ENCODE results near the gene PRKCE.
A peak's percentile ranks its signal among the peaks of the same experiment; 100 is the strongest.
"Not testable (repeated sequence)": the region's sequence is repeated elsewhere in the genome, so short reads cannot be mapped to it uniquely, and the experiment has no call there.

PRKCE gene

GRCh38 chr2:46223514-46223913 lies 572.0 kb downstream of the PRKCE start:
- not testable (repeated sequence) for DNase-seq

- no peak for DNase-seq
Measured at GRCh38 chr2:46225150-46225625, 573.7 kb downstream of the PRKCE start.

- DNase-seq = peak; percentile 40
Measured at GRCh38 chr2:46225730-46226129, 574.3 kb downstream of the PRKCE start.

- DNase-seq = no peak
Measured at GRCh38 chr2:46226620-46227019, 575.1 kb downstream of the PRKCE start.

GRCh38 chr2:46227022-46227421 lies 575.5 kb downstream of the PRKCE start:
- no peak for DNase-seq

GRCh38 chr2:46227674-46228289 lies 576.3 kb downstream of the PRKCE start:
- DNase-seq = no peak

- DNase-seq = peak; percentile 23
Measured at GRCh38 chr2:46229134-46230063, 577.9 kb downstream of the PRKCE start.

GRCh38 chr2:46230115-46230571 lies 578.7 kb downstream of the PRKCE start:
- DNase-seq = peak; percentile 28

- DNase-seq = no peak
Measured at GRCh38 chr2:46230677-46231425, 579.4 kb downstream of the PRKCE start.

- DNase-seq = no peak
Measured at GRCh38 chr2:46231721-46232120, 580.2 kb downstream of the PRKCE start.

GRCh38 chr2:46232860-46233259 lies 581.4 kb downstream of the PRKCE start:
- DNase-seq = no peak

GRCh38 chr2:46236006-46236875 lies 584.8 kb downstream of the PRKCE start:
- no peak for DNase-seq

GRCh38 chr2:46236876-46237859 lies 585.7 kb downstream of the PRKCE start:
- no peak for DNase-seq

Data from inflammatory macrophage treated with lipopolysaccharide for 4 hours (primary cell).